GM18870 (cell line): ENCODE results near the gene VCL.
"Not testable (repeated sequence)": the region's sequence is repeated elsewhere in the genome, so short reads cannot be mapped to it uniquely, and the experiment has no call there.

Experiments used
- ATAC-seq: cut with Tn5 transposase; IDR thresholded peaks from one replicate; pipeline ENCODE4 v1.9.1; 2021; ENCODE audit warnings: moderate library complexity; ENCODE audit not compliant: unreplicated experiment

The VCL gene

DNA sequence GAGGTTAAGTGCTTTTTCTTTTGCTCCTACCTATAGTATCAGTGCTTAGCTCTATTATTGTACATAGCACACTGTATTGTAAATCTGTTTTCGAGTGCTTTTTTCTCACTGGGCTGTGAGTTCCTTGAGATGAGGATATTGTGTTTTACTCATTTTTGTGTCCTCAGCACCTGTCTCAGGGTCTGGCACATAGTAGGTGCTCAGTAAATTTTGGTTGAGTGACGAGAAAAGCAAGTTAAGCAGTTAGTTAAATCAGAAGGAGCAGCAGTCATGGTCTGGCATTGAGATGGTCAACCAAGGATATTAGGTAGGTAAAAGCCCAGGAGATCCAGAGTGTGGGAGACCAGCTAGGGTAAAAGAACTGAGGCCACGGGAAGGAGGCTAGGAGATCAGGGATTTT is 101.5 kb downstream of the VCL start:
- no peak for ATAC-seq

DNA sequence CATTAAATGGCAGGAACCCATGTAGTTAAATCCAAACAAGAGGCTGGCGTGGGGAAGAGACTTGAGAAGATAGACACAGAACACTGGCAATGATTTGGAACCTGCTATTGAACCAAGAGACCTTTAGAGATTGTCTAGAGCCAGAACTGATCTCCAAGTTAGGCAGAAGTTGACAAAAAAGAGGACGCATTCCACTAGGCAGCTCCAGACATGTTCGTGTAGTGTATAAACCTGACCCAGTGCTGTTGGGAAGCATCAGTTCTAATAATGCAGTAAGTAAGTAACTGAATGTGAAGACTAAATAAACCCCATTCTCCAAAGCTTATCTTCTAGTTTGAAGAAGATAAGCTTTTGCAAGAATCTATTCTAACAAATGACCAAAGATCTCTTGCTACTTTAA is 101.9 kb downstream of the VCL start:
- no peak for ATAC-seq

DNA sequence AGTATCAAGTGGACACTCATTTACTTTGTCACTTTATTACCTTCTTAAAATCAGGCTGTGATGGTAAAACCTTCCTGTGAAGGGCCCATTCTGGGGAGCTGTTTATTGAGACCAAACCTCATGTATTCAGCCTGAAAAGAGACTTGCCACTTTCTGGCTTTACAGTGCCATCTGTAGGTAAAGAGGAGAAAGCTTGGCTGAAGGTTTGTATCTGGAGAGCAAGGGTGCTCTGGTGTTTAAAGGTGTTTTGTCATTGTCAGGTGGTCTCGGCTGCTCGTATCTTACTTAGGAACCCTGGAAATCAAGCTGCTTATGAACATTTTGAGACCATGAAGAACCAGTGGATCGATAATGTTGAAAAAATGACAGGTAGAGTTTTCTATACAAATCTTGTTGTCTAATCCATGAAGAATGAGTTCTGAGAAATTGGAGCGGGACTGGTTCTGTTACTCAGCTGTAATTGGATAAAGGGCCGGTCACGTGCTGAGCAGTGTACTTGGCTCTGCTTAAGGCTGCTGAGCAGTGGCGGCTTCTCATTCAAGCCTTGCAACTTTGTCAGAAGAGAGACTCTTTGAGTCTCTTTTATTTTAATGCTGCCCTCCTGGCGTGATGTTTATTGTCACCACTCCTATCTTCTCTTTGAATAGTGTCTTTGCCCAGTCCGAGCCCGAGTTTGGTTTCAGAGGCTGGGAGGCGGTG is 105.8 kb downstream of the VCL start:
- no peak for ATAC-seq

DNA sequence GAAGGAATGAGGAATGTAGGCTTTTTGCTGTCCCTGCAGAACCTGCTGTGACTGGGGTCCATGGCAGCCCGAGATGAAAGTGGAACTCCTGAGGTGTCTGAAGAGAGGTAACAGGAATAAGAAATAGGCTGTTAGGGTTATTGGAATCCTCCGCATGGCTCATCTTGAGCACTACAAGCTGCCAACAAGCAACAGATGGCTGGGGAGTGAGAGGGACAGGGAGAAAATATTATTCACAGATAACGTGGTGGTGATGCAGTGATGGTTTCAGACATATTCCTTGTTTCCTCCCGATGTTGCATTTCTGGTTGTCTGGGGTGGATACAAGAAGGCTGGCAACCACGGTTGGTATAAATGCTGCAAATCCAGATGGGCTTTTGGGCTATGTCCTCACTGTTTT is 106.6 kb downstream of the VCL start:
- ATAC-seq, result no peak

GRCh38 chr10:74104996-74105395 is 107.1 kb downstream of the VCL start:
- ATAC-seq, result no peak

DNA sequence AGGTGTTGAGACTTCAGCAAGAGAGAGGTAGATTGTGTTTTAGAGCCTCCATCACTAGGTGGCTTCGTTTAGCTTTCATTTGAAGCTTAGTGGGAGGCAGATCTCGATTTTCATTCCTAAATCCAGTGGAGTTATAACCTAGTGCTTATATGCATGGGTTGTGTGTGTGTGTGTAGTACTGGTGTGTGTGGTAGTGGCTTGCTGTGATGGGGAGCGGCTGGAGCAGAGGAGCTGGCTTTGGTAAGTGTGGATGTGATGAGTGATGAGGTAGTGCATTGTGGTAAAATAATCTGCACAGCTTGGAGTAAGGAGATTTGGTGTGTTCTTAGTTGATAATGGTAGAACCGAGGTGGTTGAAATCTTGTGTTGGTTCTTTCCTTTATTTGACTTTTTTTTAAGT is 109.5 kb downstream of the VCL start:
- no peak for ATAC-seq

DNA sequence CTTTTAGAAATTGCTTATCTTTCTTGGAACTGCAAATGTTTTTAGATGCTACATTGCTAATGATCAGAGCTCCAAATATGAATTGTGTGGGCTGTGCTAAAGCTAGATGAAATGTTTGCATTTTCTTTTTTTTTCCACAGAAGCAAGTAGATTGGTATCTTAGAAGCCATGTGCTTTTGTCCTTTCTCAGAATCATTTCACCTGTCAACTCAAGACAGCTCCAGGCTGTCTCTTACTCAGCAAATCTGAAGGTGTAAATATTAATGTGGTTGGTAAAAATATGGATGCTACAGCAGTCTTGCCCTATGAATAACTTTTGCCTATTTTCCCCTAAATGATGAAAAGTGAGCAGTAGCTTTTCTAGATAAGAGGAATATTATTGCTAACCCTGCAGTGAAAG is 111.5 kb downstream of the VCL start:
- no peak for ATAC-seq

DNA sequence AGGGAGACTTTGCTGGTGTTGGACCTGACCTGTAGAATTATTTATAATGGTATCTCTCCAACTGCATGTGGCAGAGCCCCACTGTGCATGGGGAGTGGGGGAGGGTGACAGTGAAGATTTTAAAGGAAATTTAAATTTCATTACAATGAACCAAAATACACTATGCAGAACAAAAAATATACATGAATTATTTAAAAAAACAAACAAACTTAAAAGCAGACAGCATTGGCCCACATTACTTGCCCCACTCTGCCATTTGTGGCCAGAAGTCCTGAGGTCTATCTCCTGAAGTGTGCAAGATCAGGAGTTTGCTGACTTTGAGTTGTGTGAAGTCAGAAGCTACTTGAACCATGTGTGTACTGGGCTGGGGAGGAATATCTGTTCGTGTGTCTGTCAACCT is 112.2 kb downstream of the VCL start:
- no peak for ATAC-seq

DNA sequence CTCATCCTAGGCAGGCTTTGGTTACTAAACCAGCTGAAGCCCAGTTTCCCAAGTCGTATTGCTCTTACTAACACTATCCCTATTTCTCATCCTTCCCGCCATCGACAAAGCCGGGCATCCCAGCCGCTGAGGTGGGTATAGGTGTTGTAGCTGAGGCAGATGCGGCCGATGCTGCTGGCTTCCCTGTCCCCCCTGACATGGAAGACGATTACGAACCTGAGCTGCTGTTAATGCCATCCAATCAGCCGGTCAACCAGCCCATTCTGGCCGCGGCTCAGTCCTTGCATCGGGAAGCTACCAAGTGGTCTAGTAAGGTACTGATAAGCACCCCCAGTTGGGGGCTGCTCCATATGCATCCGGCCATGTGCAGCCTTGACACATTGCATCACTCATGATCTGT is 113.9 kb downstream of the VCL start:
- ATAC-seq, result no peak

GRCh38 chr10:74113546-74113945 is 115.6 kb downstream of the VCL start:
- ATAC-seq, result no peak

DNA sequence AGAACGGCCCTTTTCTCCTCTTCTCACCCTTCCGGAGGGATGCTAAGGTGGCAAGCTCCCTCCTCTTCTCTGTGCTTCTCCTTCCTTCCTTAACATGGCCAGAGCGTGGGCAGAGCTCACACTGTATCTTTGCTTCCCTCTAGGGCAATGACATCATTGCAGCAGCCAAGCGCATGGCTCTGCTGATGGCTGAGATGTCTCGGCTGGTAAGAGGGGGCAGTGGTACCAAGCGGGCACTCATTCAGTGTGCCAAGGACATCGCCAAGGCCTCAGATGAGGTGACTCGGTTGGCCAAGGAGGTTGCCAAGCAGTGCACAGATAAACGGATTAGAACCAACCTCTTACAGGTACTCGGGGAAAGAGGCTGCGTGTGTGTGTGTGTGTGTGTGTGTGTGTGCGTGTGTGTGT is 116.1 kb downstream of the VCL start:
- ATAC-seq, result no peak

GRCh38 chr10:74117738-74118137 is 119.8 kb downstream of the VCL start:
- no peak for ATAC-seq

GRCh38 chr10:74118804-74119203 is 120.9 kb downstream of the VCL start:
- ATAC-seq, result no peak

- ATAC-seq, result no peak
These were observed 123.0 kb downstream of the VCL start for GRCh38 chr10:74120911-74121310.

- ATAC-seq, result no peak
These were observed 123.5 kb downstream of the VCL start for GRCh38 chr10:74121368-74121767.

GRCh38 chr10:74122060-74122459 is 124.1 kb downstream of the VCL start:
- no peak for ATAC-seq

- ATAC-seq, result no peak
These were observed 125.2 kb downstream of the VCL start for GRCh38 chr10:74123081-74123480.

GRCh38 chr10:74133923-74134820 is 136.3 kb downstream of the VCL start:
- ATAC-seq, result no peak

DNA sequence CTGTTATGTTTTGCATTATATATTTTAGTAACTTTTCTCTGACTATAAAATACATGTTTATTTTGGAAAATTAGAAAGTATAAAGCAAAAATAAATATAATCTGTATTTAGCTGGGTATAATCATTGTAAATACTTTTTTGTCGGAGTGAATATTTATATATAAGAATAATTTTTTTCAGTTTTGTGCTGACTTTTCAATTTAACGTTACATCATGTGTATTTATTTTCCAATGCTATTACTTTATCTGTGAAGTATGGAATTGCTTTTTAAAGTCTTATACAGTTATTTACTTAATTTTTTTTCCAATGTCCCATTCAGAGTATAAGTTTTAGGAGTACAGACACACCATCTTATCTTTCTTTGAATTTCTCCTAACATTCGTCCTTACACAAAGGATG is 137.5 kb downstream of the VCL start:
- no peak for ATAC-seq

- no peak for ATAC-seq
These were observed 140.1 kb downstream of the VCL start for GRCh38 chr10:74137992-74138391.

DNA sequence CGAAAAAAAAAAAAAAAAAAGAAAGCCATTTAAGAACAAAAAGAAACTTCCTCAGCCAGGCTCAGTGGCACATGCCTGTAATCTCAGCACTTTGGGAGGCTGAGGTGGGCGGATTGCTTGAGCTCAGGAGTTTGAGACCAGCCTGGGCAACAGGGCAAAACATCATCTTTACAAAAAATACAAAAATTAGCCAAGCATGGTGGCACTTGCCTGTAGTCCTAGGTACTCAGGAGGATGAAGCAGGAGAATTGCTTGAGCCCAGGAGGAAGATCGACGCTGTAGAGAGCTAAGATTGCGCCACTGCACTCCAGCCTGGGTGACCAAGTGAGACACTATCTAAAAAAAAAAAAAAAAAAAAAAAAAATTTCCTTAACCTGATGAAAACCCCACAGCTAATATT is 140.7 kb downstream of the VCL start:
- not testable (repeated sequence) for ATAC-seq

DNA sequence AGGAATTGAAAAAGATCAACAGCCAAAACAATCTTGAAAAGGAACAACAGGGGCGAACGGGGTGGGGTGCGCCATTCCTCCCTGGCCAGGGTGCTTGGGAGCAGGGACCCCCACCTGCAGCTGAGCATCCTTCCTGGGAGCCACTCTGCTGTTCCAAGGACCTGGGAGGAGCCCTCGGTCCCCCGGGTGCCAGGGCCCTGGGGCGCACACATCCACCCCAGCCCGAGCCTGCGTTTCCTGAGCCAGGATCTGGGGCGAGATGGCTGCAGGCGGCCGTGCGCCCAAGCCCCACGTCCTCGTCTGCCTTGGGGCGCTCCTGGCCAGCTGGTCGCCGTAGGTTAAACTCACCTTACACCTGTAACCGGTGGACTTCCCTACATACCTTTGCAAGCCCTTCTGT is 142.1 kb downstream of the VCL start:
- no peak for ATAC-seq
